Endodermal cell (in vitro differentiated cells): ENCODE measurements around the gene PKD1. TPM values are rescaled to one million over a fixed set of nuclear protein-coding genes. Genes with fewer than 3 reads are reported as not detected.

ENCODE experiments used
- DNase-seq: peaks from one replicate; pipeline ENCODE4 v3.0.0-alpha.2; 2017
- H3K27ac ChIP-seq: 2 replicates; pipeline ENCODE4 v1.5.1; 2013; ENCODE audit warnings: mild to moderate bottlenecking, low read depth, low read length, moderate library complexity
- H3K27me3 ChIP-seq: 2 replicates; pipeline ENCODE4 v1.6.1; 2013; ENCODE audit warnings: mild to moderate bottlenecking, low read length, moderate library complexity; ENCODE audit not compliant: insufficient read depth, control insufficient read depth, poor library complexity, severe bottlenecking
- H3K36me3 ChIP-seq: 2 replicates; pipeline ENCODE4 v1.7.0; 2013; ENCODE audit warnings: mild to moderate bottlenecking, low read length, moderate library complexity; ENCODE audit not compliant: control insufficient read depth, insufficient read depth
- H3K4me1 ChIP-seq: one replicate; pipeline ENCODE4 v1.7.0; 2013; ENCODE audit warnings: low read length; ENCODE audit not compliant: control insufficient read depth, insufficient read depth
- H3K4me3 ChIP-seq: 2 replicates; pipeline ENCODE4 v1.5.1; 2013; ENCODE audit warnings: mild to moderate bottlenecking, low read length, moderate library complexity
- H3K9ac ChIP-seq: 2 replicates; pipeline ENCODE4 v1.6.1; 2013; ENCODE audit warnings: mild to moderate bottlenecking, low read length, moderate library complexity; ENCODE audit not compliant: poor library complexity, severe bottlenecking; ENCODE audit errors: extremely low read depth
- H3K9me3 ChIP-seq: 2 replicates; pipeline ENCODE4 v1.6.1; 2013; ENCODE audit warnings: mild to moderate bottlenecking, low read length, moderate library complexity; ENCODE audit not compliant: control insufficient read depth
- H3K27ac Mint-ChIP-seq: 2 replicates; pipeline ENCODE4 v1.8.0; 2020; ENCODE audit warnings: mixed read lengths
- H3K27me3 Mint-ChIP-seq: 2 replicates; pipeline ENCODE4 v1.8.0; 2021; ENCODE audit warnings: mild to moderate bottlenecking, mixed read lengths; ENCODE audit not compliant: insufficient read depth
- H3K36me3 Mint-ChIP-seq: 2 replicates; pipeline ENCODE4 v1.8.0; 2020; ENCODE audit warnings: low read depth, mixed read lengths
- H3K4me1 Mint-ChIP-seq: 2 replicates; pipeline ENCODE4 v1.8.0; 2020; ENCODE audit warnings: mixed read lengths
- H3K4me3 Mint-ChIP-seq: 2 replicates; pipeline ENCODE4 v1.8.0; 2020; ENCODE audit warnings: mild to moderate bottlenecking, moderate library complexity, mixed read lengths
- H3K9me3 Mint-ChIP-seq: 2 replicates; pipeline ENCODE4 v1.8.0; 2020; ENCODE audit warnings: mild to moderate bottlenecking, mixed read lengths
- WGBS, 2 experiments: methylation state at CpG; one replicate each; pipeline versions ENCODE4 v1.1.5 to v1.1.7; 2013; ENCODE audit warnings: missing lambda C conversion rate in 2 of 2, mixed read lengths in 1 of 2; ENCODE audit not compliant: insufficient coverage in 1 of 2, insufficient read length in 1 of 2; 5-methylcytosine and 5-hydroxymethylcytosine counted together
- total RNA-seq, 2 donors: library from RNA; stranded (reverse); fragmentation: NEBNext Ultra II Directional in 1 of 2; extraction: Animal tissue kit (Norgen Biotek cat#: 25700) in 1 of 2; gene quantifications; 2 replicates in 1 of 2; 3 replicates in 1 of 2; pipeline ENCODE4 v1.2.1, GENCODE V29; 2021
- TF ChIP-seq, protein P1 (sequence below): fragments of 200-600 bp; sonication (generic); conservative IDR thresholded peaks from 2 replicates; pipeline ENCODE4 v1.5.0; 2021; ENCODE audit warnings: antibody characterized with exemption, mild to moderate bottlenecking

The PKD1 gene
- total RNA-seq, 2 donors from 2014 or later = 104 to 110 TPM

DNA sequence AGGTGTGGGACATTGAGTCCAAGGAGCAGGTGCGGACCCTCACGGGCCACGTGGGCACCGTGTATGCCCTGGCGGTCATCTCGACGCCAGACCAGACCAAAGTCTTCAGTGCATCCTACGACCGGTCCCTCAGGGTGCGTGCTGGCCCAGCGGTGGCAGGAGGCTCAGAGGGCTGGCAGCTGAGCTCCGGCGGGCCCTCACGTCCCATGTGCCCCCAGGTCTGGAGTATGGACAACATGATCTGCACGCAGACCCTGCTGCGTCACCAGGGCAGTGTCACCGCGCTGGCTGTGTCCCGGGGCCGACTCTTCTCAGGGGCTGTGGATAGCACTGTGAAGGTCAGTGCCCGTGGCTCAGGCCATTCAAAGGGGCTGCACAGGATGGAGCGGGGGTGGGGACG lies 40.3 kb upstream of the PKD1 start:
- H3K4me1 Mint-ChIP-seq = no peaks in the 10 kb centered on the region
- TF ChIP-seq, protein P1, sequence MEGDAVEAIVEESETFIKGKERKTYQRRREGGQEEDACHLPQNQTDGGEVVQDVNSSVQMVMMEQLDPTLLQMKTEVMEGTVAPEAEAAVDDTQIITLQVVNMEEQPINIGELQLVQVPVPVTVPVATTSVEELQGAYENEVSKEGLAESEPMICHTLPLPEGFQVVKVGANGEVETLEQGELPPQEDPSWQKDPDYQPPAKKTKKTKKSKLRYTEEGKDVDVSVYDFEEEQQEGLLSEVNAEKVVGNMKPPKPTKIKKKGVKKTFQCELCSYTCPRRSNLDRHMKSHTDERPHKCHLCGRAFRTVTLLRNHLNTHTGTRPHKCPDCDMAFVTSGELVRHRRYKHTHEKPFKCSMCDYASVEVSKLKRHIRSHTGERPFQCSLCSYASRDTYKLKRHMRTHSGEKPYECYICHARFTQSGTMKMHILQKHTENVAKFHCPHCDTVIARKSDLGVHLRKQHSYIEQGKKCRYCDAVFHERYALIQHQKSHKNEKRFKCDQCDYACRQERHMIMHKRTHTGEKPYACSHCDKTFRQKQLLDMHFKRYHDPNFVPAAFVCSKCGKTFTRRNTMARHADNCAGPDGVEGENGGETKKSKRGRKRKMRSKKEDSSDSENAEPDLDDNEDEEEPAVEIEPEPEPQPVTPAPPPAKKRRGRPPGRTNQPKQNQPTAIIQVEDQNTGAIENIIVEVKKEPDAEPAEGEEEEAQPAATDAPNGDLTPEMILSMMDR = no peak
- DNase-seq = no peak
- H3K27ac ChIP-seq = no peak overlapping the region
- WGBS, 2 experiments = 96 to 99% methylated on average over 23 of the region's 23 CpGs
- no peak overlapping the region for H3K9ac ChIP-seq
- H3K4me1 ChIP-seq = no peaks in the 10 kb centered on the region
- H3K4me3 Mint-ChIP-seq = no peak overlapping the region
- no peak overlapping the region for H3K27ac Mint-ChIP-seq
- H3K27me3 ChIP-seq = no peaks in the 10 kb centered on the region
- H3K4me3 ChIP-seq = no peak overlapping the region
- H3K9me3 Mint-ChIP-seq = no peaks in the 10 kb centered on the region
- H3K36me3 ChIP-seq = peaks cover 9% of the 10 kb centered on the region
- H3K36me3 Mint-ChIP-seq = peaks cover 28% of the 10 kb centered on the region
- H3K27me3 Mint-ChIP-seq = no peaks in the 10 kb centered on the region
- no peaks in the 10 kb centered on the region for H3K9me3 ChIP-seq

DNA sequence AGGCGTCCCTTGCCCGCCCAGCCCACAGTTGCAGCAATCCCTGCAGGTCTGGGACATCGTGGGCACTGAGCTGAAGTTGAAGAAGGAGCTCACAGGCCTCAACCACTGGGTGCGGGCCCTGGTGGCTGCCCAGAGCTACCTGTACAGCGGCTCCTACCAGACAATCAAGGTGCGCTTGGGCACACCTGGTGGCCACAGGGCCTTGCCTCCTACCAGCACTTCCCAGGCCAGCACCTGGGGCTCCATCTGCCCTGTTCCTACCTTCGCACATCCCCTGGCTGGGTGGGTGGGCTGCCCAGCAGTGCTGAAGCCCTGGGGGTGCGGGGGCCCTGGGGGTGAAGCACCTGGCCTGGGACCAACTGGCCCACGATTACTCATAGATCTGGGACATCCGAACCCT lies 39.8 kb upstream of the PKD1 start:
- H3K9me3 Mint-ChIP-seq = no peaks in the 10 kb centered on the region
- TF ChIP-seq, protein P1 = no peak
- H3K36me3 ChIP-seq = peaks cover 9% of the 10 kb centered on the region
- no peaks in the 10 kb centered on the region for H3K4me1 Mint-ChIP-seq
- no peak overlapping the region for H3K9ac ChIP-seq
- no peaks in the 10 kb centered on the region for H3K9me3 ChIP-seq
- H3K36me3 Mint-ChIP-seq = peaks cover 28% of the 10 kb centered on the region
- H3K4me3 Mint-ChIP-seq = no peak overlapping the region
- no peaks in the 10 kb centered on the region for H3K4me1 ChIP-seq
- H3K4me3 ChIP-seq = no peak overlapping the region
- no peaks in the 10 kb centered on the region for H3K27me3 Mint-ChIP-seq
- H3K27ac Mint-ChIP-seq = no peak overlapping the region
- H3K27me3 ChIP-seq = no peaks in the 10 kb centered on the region
- DNase-seq = no peak
- H3K27ac ChIP-seq = no peak overlapping the region
- 95 to 96% methylated on average over 9 to 10 of the region's 10 CpGs for WGBS, 2 experiments

DNA sequence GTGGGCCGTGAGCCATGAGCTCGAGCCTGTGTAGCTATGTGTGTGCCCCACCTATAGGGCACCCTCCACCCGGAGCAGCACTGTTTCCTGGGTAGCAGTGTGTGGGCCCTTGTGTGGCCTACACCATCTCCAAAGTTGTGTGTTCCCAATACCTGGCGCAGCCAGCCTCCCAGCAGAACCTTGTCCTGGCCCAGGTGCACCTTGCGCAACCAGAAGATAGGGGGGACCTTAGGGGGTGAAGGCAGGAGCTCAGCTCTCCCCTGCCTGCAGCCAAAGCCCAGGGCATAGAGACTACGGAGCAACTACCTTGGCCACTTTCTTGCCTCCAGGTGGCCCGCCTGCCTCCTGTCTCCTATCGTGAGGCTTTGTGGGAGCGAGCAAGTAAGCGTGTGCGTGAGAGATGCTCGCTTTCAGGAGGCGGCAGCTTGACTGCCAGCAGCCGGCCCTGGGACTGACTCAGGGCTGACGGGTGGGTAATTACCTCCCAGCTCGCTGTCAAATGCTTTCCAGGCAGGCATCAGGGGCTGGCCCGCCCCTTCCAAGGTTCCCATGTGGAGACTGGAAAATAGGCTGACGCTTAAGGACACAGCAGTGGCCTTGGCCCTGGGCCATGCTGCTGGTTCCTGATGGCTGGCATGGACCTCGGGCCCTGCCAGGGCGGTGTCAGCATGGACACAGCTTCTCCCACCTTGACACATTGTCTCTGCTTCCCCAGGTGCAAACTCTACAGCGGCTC lies 38.9 kb upstream of the PKD1 start:
- TF ChIP-seq, protein P1 = no peak
- Mint-ChIP-seq H3K36me3 (peaks cover 28% of the 10 kb centered on the region), H3K4me1 (no peaks in the 10 kb centered on the region), H3K27ac (no peak overlapping the region), H3K4me3 (no peak overlapping the region), H3K27me3 (no peaks in the 10 kb centered on the region), H3K9me3 (no peaks in the 10 kb centered on the region)
- Histone ChIP-seq H3K4me3 (no peak overlapping the region), H3K27me3 (no peaks in the 10 kb centered on the region), H3K4me1 (no peaks in the 10 kb centered on the region), H3K9ac (no peak overlapping the region), H3K36me3 (peaks cover 9% of the 10 kb centered on the region), H3K9me3 (no peaks in the 10 kb centered on the region), H3K27ac (no peak overlapping the region)
- DNase-seq = no peak
- 95 to 96% methylated on average over 20 to 21 of the region's 21 CpGs for WGBS, 2 experiments
